IgD-negative memory B cell (primary cell): ENCODE measurements around the gene TPRN. TPM values are rescaled to one million over a fixed set of nuclear protein-coding genes. Genes with fewer than 3 reads are reported as not detected.

Experiments used
- H3K27ac Mint-ChIP-seq, 3 donors: one replicate each; pipeline ENCODE4 v1.8.0; 2020 to 2022; ENCODE audit warnings: mild to moderate bottlenecking in 3 of 3, mixed read lengths in 3 of 3, moderate library complexity in 1 of 3
- H3K27me3 Mint-ChIP-seq: one replicate; pipeline ENCODE4 v1.8.0; 2021; ENCODE audit warnings: mixed read lengths
- H3K36me3 Mint-ChIP-seq: one replicate; pipeline ENCODE4 v1.8.0; 2020; ENCODE audit warnings: mild to moderate bottlenecking, mixed read lengths
- H3K4me1 Mint-ChIP-seq, 3 donors: one replicate each; pipeline ENCODE4 v1.8.0; 2020 to 2022; ENCODE audit warnings: mixed read lengths in 3 of 3, mild to moderate bottlenecking in 1 of 3
- H3K4me3 Mint-ChIP-seq, 4 donors: one replicate each; pipeline ENCODE4 v1.8.0; 2020 to 2022; ENCODE audit warnings: mild to moderate bottlenecking in 4 of 4, mixed read lengths in 4 of 4, moderate library complexity in 3 of 4
- H3K9me3 Mint-ChIP-seq, 3 donors: one replicate each; pipeline ENCODE4 v1.8.0; 2020 to 2021; ENCODE audit warnings: mixed read lengths in 3 of 3, mild to moderate bottlenecking in 1 of 3
- polyA plus RNA-seq: library from polyadenylated mRNA; unstranded; fragments of 300-500 nt; fragmentation: Illumina TruSeq; gene quantifications from one replicate; pipeline ENCODE4 v1.2.3, GENCODE V29; 2021

Gene TPRN
- polyA plus RNA-seq, 1 donor from 2014 or later: 0.66 TPM

- no peaks in the 10 kb centered on the region for H3K27me3 Mint-ChIP-seq
- peaks cover 0 to 1% (median under 1%) of the 10 kb centered on the region in 3 donors for H3K4me1 Mint-ChIP-seq
- H3K9me3 Mint-ChIP-seq: no peaks in the 10 kb centered on the region
- H3K36me3 Mint-ChIP-seq: no peaks in the 10 kb centered on the region
- peak overlapping the region in 1 of 3 donors; percentile 80 for H3K27ac Mint-ChIP-seq
- peak overlapping the region in 2 of 4 donors; percentile 39 to 63 for H3K4me3 Mint-ChIP-seq
These were observed 4.9 kb downstream of the TPRN start for GRCh38 chr9:137195525-137196220.

DNA sequence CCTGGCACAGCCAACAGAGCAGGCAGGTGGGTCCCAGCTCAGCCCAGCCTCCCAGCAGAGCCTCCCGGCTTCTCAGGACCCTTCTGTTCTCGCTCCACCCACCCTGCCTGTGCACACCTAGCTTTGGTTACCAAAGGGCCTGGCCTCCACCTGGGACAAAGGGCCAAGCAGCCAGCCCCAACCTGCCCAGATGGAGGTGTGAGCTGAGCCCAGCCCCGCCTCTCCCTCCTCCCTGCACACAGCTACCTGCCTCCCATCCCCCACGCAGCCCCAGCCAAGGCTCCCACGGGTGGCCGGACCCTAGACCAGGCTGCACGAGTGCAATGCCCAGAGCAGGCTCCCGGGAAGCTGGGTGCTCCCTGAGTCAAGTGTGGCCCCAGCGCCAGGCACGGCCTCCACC is 5.6 kb downstream of the TPRN start:
- Mint-ChIP-seq H3K36me3 (no peaks in the 10 kb centered on the region), H3K4me1 (peaks cover 0 to 4% (median 0%) of the 10 kb centered on the region in 3 donors), H3K27ac (peak overlapping the region in 1 of 3 donors; percentile 80), H3K27me3 (no peaks in the 10 kb centered on the region), H3K9me3 (no peaks in the 10 kb centered on the region), H3K4me3 (peak overlapping the region in 1 of 4 donors; percentile 63)

GRCh38 chr9:137194388-137194787 is 6.2 kb downstream of the TPRN start:
- Mint-ChIP-seq H3K9me3 (no peaks in the 10 kb centered on the region), H3K4me3 (no peak overlapping the region), H3K27me3 (no peaks in the 10 kb centered on the region)

DNA sequence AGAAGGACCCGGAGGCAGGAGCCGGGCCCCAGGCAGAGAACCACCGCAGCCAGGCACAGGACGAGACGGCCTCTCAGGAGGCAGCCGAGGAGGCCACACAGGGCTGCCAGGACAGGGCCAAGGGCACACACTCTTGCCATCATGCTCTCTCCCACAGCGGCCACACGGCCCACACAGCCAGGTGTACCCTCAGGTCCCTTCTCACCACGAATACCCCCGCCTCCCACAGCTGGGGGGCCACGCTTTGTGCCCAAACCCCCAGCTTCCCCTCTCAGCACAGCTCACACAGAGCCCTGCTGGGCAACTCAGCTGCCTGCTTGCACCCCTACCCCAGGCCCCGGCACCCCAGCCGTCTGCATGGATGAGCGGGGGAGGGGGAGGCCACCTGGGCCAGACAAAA is 6.8 kb downstream of the TPRN start:
- Mint-ChIP-seq H3K4me1 (peaks cover 0 to 11% (median 5%) of the 10 kb centered on the region in 3 donors), H3K9me3 (no peaks in the 10 kb centered on the region), H3K36me3 (no peaks in the 10 kb centered on the region), H3K4me3 (no peak overlapping the region), H3K27me3 (no peaks in the 10 kb centered on the region), H3K27ac (no peak overlapping the region)

More at GRCh38 chr9:137194388-137194787, 6.2 kb downstream of the TPRN start:
- Mint-ChIP-seq H3K36me3 (no peaks in the 10 kb centered on the region), H3K4me1 (peaks cover 0 to 7% (median under 1%) of the 10 kb centered on the region in 3 donors), H3K27ac (no peak overlapping the region)

DNA sequence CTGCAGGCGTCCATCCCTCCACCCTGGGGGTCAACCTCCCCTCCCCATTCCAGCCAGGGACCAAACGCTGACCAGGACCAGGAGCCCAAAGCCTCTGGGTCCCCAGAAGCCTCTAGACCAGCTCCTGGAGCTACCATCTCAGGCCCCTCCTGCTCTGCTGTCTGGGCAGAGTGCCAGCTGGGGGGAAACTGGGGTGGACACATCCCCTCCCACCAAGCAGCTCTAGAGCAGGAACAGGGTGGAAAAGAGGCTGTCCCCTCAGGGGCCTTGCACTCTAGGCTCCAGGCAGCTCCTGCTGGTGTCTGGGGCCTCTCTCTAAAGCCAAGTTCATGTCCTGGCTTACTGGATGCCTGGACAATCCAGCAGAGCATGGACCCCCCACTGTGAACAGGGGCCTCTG is 7.7 kb downstream of the TPRN start:
- Mint-ChIP-seq H3K4me3 (no peak overlapping the region), H3K4me1 (peaks cover 4 to 12% (median 5%) of the 10 kb centered on the region in 3 donors), H3K9me3 (no peaks in the 10 kb centered on the region), H3K27me3 (no peaks in the 10 kb centered on the region), H3K27ac (no peak overlapping the region), H3K36me3 (no peaks in the 10 kb centered on the region)

DNA sequence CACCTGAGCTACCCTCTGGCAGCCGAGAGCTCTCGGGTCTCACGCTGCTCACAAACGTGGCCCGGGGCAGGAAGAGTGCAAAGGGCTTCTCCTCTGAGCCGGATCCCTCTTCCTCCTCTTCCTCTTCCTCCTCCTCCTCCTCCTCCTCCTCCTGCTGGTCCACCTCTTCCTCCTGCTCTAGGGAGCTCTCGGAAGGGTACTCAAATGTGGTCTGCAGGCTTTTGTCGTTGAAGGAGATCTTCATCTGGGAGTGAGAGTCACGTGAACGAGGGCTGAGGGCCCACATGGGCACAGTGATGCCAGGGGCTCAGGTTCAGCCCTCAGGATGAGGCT is 8.1 kb downstream of the TPRN start:
- Mint-ChIP-seq H3K27me3 (no peaks in the 10 kb centered on the region), H3K9me3 (no peaks in the 10 kb centered on the region), H3K4me1 (peaks cover 4 to 16% (median 7%) of the 10 kb centered on the region in 3 donors), H3K36me3 (no peaks in the 10 kb centered on the region), H3K4me3 (no peak overlapping the region), H3K27ac (no peak overlapping the region)

DNA sequence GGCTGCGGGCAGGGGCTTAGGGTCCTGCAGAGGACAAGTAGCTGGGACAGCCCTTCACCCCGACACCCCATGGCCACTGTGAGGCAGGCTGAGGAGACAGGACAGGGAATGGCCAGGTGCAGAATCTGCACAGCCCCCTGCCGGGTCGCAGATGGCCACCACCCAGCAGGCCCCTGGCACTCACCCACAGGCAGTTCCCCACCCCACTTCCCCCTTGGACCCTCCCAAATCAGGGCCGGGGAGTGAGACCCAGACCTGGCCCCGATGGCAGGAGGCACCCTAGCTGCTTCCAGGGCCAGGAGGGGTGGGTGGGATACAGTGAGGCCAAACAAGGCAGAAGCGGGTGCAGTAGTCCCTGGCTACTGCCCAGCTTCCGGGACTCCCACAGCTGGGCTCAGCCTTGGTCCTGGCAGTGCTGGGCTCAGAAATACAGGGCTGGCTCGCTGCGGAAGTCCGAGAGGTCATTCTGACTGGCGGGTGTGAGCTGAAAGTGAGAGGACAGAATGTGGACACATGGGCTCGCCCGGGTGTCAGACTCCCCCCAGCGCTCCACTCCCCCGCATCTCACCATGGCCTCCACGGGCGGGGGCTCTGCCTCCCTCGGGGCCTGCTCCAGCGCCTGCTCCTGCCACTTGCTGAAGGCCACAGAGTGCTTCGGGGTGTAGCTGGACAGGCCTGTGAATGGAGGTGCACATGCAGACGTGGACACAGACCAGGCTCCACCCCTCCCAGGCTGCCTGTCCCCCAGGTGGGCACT is 8.7 kb downstream of the TPRN start:
- Mint-ChIP-seq H3K27ac (peak overlapping the region in 1 of 3 donors; percentile 65), H3K27me3 (no peaks in the 10 kb centered on the region), H3K36me3 (no peaks in the 10 kb centered on the region), H3K4me1 (peaks cover 4 to 21% (median 13%) of the 10 kb centered on the region in 3 donors), H3K9me3 (no peaks in the 10 kb centered on the region), H3K4me3 (no peak overlapping the region)

- Mint-ChIP-seq H3K27ac (peak overlapping the region in 2 of 3 donors; percentile 39 to 65), H3K4me3 (peak overlapping the region in 1 of 4 donors; percentile 81), H3K9me3 (no peaks in the 10 kb centered on the region), H3K27me3 (no peaks in the 10 kb centered on the region), H3K4me1 (peaks cover 4 to 25% (median 14%) of the 10 kb centered on the region in 3 donors), H3K36me3 (no peaks in the 10 kb centered on the region)
These were observed 9.3 kb downstream of the TPRN start for GRCh38 chr9:137191245-137191644.

DNA sequence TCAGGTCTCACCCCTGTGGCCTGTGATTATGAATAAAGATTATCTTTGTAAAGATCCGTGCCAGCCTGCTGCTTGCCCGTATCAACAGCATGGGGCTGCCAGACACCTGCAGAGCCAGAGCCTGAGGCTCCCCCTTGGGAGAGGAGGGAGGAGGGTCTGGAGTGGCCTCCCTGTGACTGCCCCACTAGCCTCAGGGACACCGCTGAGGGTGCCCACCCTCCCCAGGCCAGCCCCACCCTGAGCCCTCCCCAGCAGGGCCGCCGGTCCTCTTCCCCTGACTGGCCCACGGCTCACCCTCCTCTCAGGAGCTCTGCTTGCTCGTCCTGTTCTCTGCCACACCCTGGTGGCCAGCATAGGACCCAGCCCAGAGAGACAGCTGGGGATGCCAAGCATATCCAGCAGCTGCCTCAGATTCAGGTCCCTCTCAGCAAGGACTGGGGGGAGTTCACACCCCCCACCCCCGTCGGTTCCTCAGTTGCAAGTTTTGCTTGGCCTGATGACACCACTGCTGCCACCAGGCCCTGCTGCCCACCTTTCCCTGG is 10.2 kb downstream of the TPRN start:
- peak overlapping the region in 2 of 4 donors; percentile 22 to 81 for H3K4me3 Mint-ChIP-seq
- peak overlapping the region in 1 of 3 donors; percentile 65 for H3K27ac Mint-ChIP-seq
- H3K4me1 Mint-ChIP-seq: peaks cover 4 to 27% (median 14%) of the 10 kb centered on the region in 3 donors
- no peaks in the 10 kb centered on the region for H3K36me3 Mint-ChIP-seq
- no peaks in the 10 kb centered on the region for H3K27me3 Mint-ChIP-seq
- H3K9me3 Mint-ChIP-seq: no peaks in the 10 kb centered on the region

- no peaks in the 10 kb centered on the region for H3K36me3 Mint-ChIP-seq
- no peaks in the 10 kb centered on the region for H3K27me3 Mint-ChIP-seq
- H3K27ac Mint-ChIP-seq: peak overlapping the region; percentile 85 to 97 (median 93)
- peaks cover 4 to 27% (median 14%) of the 10 kb centered on the region in 3 donors for H3K4me1 Mint-ChIP-seq
- H3K4me3 Mint-ChIP-seq: peak overlapping the region; percentile 85 to 97 (median 93)
- H3K9me3 Mint-ChIP-seq: no peaks in the 10 kb centered on the region
These were observed 10.9 kb downstream of the TPRN start for GRCh38 chr9:137189297-137190295.

DNA sequence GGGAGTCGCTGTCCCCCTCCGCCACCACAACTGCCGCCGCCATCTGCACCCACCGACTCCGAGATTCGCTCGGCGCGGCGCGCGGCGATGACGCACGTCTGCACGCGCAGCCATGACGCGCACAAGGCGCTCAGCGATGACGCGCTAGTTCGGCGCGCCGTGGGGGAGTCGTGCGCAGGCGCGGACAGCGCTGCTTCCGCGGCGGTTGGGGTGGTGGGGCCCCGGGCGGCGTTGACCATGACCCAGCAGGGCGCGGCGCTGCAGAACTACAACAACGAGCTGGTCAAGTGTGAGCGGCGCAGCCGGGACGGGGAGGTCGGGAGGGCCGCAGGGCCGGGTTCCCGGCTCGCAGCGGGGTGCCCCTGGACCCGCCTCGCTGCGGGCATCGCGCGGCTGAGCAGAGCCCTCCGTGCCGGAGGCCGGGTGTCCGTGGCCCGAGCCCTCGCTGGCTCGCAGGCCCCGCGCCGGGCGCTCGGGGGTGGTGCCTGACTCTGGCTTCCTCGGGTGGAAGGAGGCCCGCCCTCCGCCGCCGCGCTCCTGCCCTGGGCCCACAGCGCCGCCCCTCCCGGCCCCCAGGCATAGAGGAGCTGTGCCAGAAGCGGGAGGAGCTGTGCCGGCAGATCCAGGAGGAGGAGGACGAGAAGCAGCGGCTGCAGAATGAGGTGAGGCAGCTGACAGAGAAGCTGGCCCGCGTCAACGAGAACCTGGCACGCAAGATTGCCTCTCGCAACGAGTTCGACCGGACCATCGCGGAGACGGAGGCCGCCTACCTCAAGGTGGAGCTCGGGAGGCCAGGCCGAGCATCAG is 11.8 kb downstream of the TPRN start, which contains the start of the genes ANAPC2 and SSNA1:
Gene ANAPC2, minus strand, starts transcription at position 71 of the 807 bp plus-strand sequence. Its CDS starts 28 bp downstream, at position 43.
Gene SSNA1, plus strand, starts transcription at position 187 of the 807 bp plus-strand sequence. Its CDS starts 51 bp downstream, at position 238.
- Mint-ChIP-seq H3K9me3 (no peaks in the 10 kb centered on the region), H3K27me3 (no peaks in the 10 kb centered on the region), H3K27ac (peak within 1 kb of the TSS; percentile 85 to 97 (median 93)), H3K4me3 (peak within 1 kb of the TSS; percentile 85 to 97 (median 95)), H3K4me1 (peaks cover 4 to 27% (median 14%) of the 10 kb centered on the region in 3 donors), H3K36me3 (peaks cover under 1% of the 10 kb centered on the region)

GRCh38 chr9:137188086-137188489 is 12.5 kb downstream of the TPRN start:
- Mint-ChIP-seq H3K27me3 (no peaks in the 10 kb centered on the region), H3K4me1 (peaks cover 4 to 27% (median 14%) of the 10 kb centered on the region in 3 donors), H3K36me3 (peaks cover 2% of the 10 kb centered on the region), H3K9me3 (no peaks in the 10 kb centered on the region), H3K4me3 (peak overlapping the region; percentile 85 to 95 (median 94)), H3K27ac (peak overlapping the region; percentile 85 to 96 (median 93))

GRCh38 chr9:137187386-137187785 is 13.2 kb downstream of the TPRN start:
- H3K27ac Mint-ChIP-seq: peak overlapping the region; percentile 85 to 96 (median 93)
- peaks cover 4 to 27% (median 14%) of the 10 kb centered on the region in 3 donors for H3K4me1 Mint-ChIP-seq
- no peaks in the 10 kb centered on the region for H3K9me3 Mint-ChIP-seq
- no peaks in the 10 kb centered on the region for H3K27me3 Mint-ChIP-seq
- H3K4me3 Mint-ChIP-seq: peak overlapping the region; percentile 85 to 95 (median 94)
- H3K36me3 Mint-ChIP-seq: peaks cover 2% of the 10 kb centered on the region
